ENCODE measurements around the gene ONECUT1. TPM values are rescaled to one million over a fixed set of nuclear protein-coding genes. Genes with fewer than 3 reads are reported as not detected.

Gene ONECUT1
- total and polyA plus RNA-seq, 2 of the 8 experiments (the other 6 are each of a cell fraction or from before 2014, with no cell fraction given): 0.65 to 6.4 TPM

DNA sequence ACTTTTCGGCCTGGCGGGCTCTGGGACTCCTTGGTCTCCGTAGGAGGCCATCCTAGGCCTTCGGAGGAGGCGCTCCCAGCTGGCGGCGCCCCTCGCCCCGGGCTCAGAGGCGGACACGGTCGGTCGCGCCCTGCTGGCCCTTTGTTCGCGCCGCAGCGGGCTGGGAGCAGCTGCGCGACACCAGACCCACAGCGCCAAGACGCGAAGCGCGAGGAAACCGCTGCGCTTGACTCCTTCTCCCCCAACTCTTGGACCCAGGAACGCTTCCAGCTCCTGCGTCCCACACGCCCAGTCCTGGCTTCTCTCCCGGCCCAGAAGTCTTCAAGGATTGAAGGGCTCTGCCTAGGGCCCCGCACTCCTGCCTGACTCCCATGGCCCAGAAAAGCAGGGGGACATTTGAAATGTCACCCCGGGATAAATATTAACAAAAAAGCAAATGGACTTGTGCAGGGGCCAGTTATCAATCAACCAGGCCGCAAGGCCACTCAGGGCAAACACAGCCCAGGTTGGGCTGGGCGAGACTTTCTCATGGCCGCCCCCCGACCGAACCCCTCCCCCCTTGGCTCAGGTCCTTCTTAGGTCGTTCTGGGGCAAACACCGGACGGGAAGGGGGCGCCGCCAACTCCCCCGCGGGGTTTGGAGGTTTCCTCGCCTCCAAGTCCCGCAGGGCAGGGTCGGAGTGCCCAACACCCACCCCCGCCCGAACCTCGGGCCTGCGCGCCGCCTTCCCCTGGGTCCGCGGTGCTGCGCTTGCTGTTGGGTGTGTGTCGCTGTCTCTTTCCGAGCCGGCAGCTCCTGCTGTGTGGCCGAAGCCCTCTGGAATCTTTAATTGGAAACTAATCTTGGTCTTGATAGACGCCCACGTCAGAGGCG lies 5.1 kb downstream of the ONECUT1 start:
- Histone ChIP-seq H2AFZ (ENCODE audit: low read length) (no peak overlapping the region), H3K36me3 (ENCODE audit: control insufficient read depth in 2 of 4, insufficient read depth in 4 of 4, low read length in 3 of 4) (peaks cover 0 to 10% (median 0%) of the 10 kb centered on the region in 4 experiments; a peak in 1 of 8 replicates), H3K23me2 (ENCODE audit: low read depth, low read length) (peaks cover 19% of the 10 kb centered on the region), H2BK5ac (ENCODE audit: low read depth, low read length) (peak overlapping the region; percentile 4; the same call in 1 of the 2 replicates), H3K79me1 (ENCODE audit: low read depth, low read length) (no peaks in the 10 kb centered on the region), H4K8ac (ENCODE audit: extremely low read depth, insufficient read depth, low read length) (no peak overlapping the region), H4K91ac (replicated peaks; ENCODE audit: insufficient read length, low read length) (no peak overlapping the region), H3K9ac (replicated peaks in 1 of 4; ENCODE audit: extremely low read depth in 1 of 4, low read depth in 3 of 4, low read length in 3 of 4) (no peak overlapping the region), H2BK120ac (replicated peaks; ENCODE audit: low read depth, low read length) (no peak overlapping the region), H3K4me3 (ENCODE audit: extremely low read depth in 1 of 4, insufficient read depth in 2 of 4, low read depth in 3 of 4, low read length in 4 of 4) (peak overlapping the region; percentile 11 to 65 (median 52); a peak in 7 of 8 replicates), H2BK12ac (ENCODE audit: low read depth, low read length) (peak overlapping the region; percentile 55; the same call in 1 of the 2 replicates), H3K4me1 (replicated peaks in 1 of 4; ENCODE audit: control insufficient read depth in 3 of 4, insufficient read depth in 4 of 4, low read length in 3 of 4) (peaks cover 6 to 66% (median 41%) of the 10 kb centered on the region in 4 experiments), H3K4me2 (ENCODE audit: insufficient read depth in 1 of 2, low read depth in 2 of 2, low read length in 2 of 2) (peak overlapping the region; percentile 66 to 92), H3K56ac (replicated peaks; ENCODE audit: insufficient read length, low read depth, low read length) (no peak overlapping the region), H3K27ac (ENCODE audit: low read depth, low read length) (no peak overlapping the region), H3K9me3 (ENCODE audit: insufficient read depth in 2 of 2, low read depth in 1 of 2, low read length in 1 of 2) (no peaks in the 10 kb centered on the region; a peak in 1 of 4 replicates), H4K20me1 (replicated peaks in 1 of 2; ENCODE audit: control insufficient read depth in 1 of 2, insufficient read depth in 2 of 2, low read length in 2 of 2) (peaks cover 8 to 40% of the 10 kb centered on the region in 2 experiments), H3K18ac (ENCODE audit: extremely low read depth, low read length) (no peak overlapping the region), H2BK15ac (ENCODE audit: low read length) (no peak overlapping the region), H2AK5ac (ENCODE audit: low read depth, low read length) (no peak overlapping the region), H3K79me2 (ENCODE audit: control insufficient read depth in 1 of 2, insufficient read depth in 2 of 2, low read length in 2 of 2) (no peaks in the 10 kb centered on the region), H3K14ac (ENCODE audit: insufficient read length) (no peak overlapping the region), H3K23ac (ENCODE audit: insufficient read length) (no peak overlapping the region), H2BK20ac (ENCODE audit: low read length) (no peak overlapping the region; the same call in 1 of the 2 replicates), H3K27me3 (replicated peaks in 1 of 4; ENCODE audit: control insufficient read depth in 3 of 4, extremely low read depth in 1 of 4, insufficient read depth in 3 of 4, low read length in 3 of 4) (peaks cover 60 to 82% (median 76%) of the 10 kb centered on the region in 4 experiments), H3K4ac (replicated peaks; ENCODE audit: insufficient read length, low read depth, low read length) (no peak overlapping the region), H4K5ac (ENCODE audit: insufficient read length, low read depth, low read length) (no peak overlapping the region)
- 2% methylated on average over 46 of the region's 64 CpGs; no CpG with 5 or more reads in 1 of the 2 experiments for WGBS, 2 experiments (ENCODE audit: extremely low coverage in 1 of 2, insufficient coverage in 1 of 2, insufficient read length in 1 of 2, insufficient replicate concordance in 2 of 2, low coverage in 1 of 2, low lambda C conversion rate in 2 of 2, missing lambda C conversion rate in 1 of 2)
- no peak for FAIRE-seq
- CTCF ChIA-PET (ENCODE audit: partially characterized antibody): interaction anchor here (0.6 to 10.9 kb wide), 8 partner anchors 8 to 420 kb away, joined by 3 to 182 read pairs (median 4); no protein-coding TSS in a partner anchor
- peak in 1 of 2 experiments; percentile 68 for DNase-seq (ENCODE audit: low read depth in 1 of 2, low spot score in 2 of 2)
- POLR2A ChIA-PET (ENCODE audit: partially characterized antibody): interaction anchor here (1.9 to 12.7 kb wide), 4 partner anchors 7 to 38 kb away, joined by 3 to 225 read pairs (median 6); no protein-coding TSS in a partner anchor
- TF ChIP-seq ZNF274 (IDR thresholded peaks at IDR 0.05; ENCODE audit: borderline replicate concordance, extremely low read depth, low read length) (no peak), KDM1A (IDR thresholded peaks at IDR 0.05; ENCODE audit: borderline replicate concordance, low read length) (no peak), CBX5 (IDR thresholded peaks at IDR 0.05; ENCODE audit: low read depth, low read length) (no peak), SP4 (IDR thresholded peaks at IDR 0.05; ENCODE audit: low read length) (no peak), SRF (IDR thresholded peaks at IDR 0.05; ENCODE audit: low read depth, low read length) (no peak), HDAC2 (IDR thresholded peaks at IDR 0.05; ENCODE audit: borderline replicate concordance in 1 of 2, low read depth in 2 of 2, low read length in 2 of 2) (no peak), EZH2 (IDR thresholded peaks at IDR 0.05; ENCODE audit: low read depth, low read length, severe bottlenecking) (peak; percentile 72), SUZ12 (IDR thresholded peaks at IDR 0.05; ENCODE audit: low read length) (peak; percentile 67), EGR1 (IDR thresholded peaks at IDR 0.05; ENCODE audit: borderline replicate concordance, low read depth, low read length) (no peak)
- TF ChIP-seq, protein P1, sequence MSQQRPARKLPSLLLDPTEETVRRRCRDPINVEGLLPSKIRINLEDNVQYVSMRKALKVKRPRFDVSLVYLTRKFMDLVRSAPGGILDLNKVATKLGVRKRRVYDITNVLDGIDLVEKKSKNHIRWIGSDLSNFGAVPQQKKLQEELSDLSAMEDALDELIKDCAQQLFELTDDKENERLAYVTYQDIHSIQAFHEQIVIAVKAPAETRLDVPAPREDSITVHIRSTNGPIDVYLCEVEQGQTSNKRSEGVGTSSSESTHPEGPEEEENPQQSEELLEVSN (IDR thresholded peaks at IDR 0.05): no peak
